MCF 10A (cell line): ENCODE data around the gene EHBP1. TPM values are rescaled to one million over a fixed set of nuclear protein-coding genes. Genes with fewer than 3 reads are reported as not detected.

Experiments
- BruUV-seq: library from RNA; stranded (reverse); fragments of 400-500 nt; replicated peaks from 2 replicates; lab custom pipeline; 2021; lab: Mats Ljungman, UMichigan
- CTCF ChIA-PET: fragments of 300-600 bp; sonication (Branson Sonifier 250); formaldehyde crosslinking; extraction: SDS; loops from one replicate; lab custom pipeline; 2021; ENCODE audit warnings: antibody characterized with exemption, inconsistent platforms; lab: Yijun Ruan, JAX
- POLR2A ChIA-PET: fragments of 300-600, 350-650 bp; sonication (Branson Sonifier 250); formaldehyde crosslinking; extraction: SDS; loops from one replicate; lab custom pipeline; 2020; ENCODE audit warnings: antibody characterized with exemption, inconsistent platforms; lab: Yijun Ruan, JAX
- DNase-seq: peaks from one replicate; pipeline ENCODE4 v3.0.0-alpha.2; 2018; ENCODE audit not compliant: unreplicated experiment
- H3K27ac Mint-ChIP-seq: one replicate; pipeline ENCODE4 v1.8.0; 2022; ENCODE audit warnings: mild to moderate bottlenecking, low read depth, mixed read lengths; ENCODE audit not compliant: unreplicated experiment
- H3K27me3 Mint-ChIP-seq: one replicate; pipeline ENCODE4 v1.8.0; 2022; ENCODE audit warnings: mixed read lengths; ENCODE audit not compliant: insufficient read depth, unreplicated experiment
- H3K36me3 Mint-ChIP-seq: one replicate; pipeline ENCODE4 v1.8.0; 2022; ENCODE audit warnings: mild to moderate bottlenecking, moderate library complexity, mixed read lengths; ENCODE audit not compliant: insufficient read depth, unreplicated experiment
- H3K4me1 Mint-ChIP-seq: one replicate; pipeline ENCODE4 v1.8.0; 2022; ENCODE audit warnings: mixed read lengths; ENCODE audit not compliant: insufficient read depth, unreplicated experiment
- H3K4me3 Mint-ChIP-seq: one replicate; pipeline ENCODE4 v1.8.0; 2022; ENCODE audit warnings: mild to moderate bottlenecking, moderate library complexity, mixed read lengths; ENCODE audit not compliant: unreplicated experiment
- H3K9me3 Mint-ChIP-seq: one replicate; pipeline ENCODE4 v1.8.0; 2022; ENCODE audit warnings: mixed read lengths; ENCODE audit not compliant: unreplicated experiment
- CTCF ChIP-seq: fragments of 200-600 bp; IDR thresholded peaks from one replicate; pipeline ENCODE4 v1.8.0; 2022; ENCODE audit warnings: antibody characterized with exemption, mild to moderate bottlenecking; ENCODE audit not compliant: unreplicated experiment
- intact Hi-C: fragments of 100-400 bp; cut with micrococcal nuclease; formaldehyde crosslinking; loops from 2 replicates; pipeline ENCODE4 v1.14.1; 2022
- total RNA-seq: library from RNA; stranded (reverse); gene quantifications from 2 replicates; pipeline ENCODE4 v1.2.3, GENCODE V29; 2022

Gene EHBP1
- total RNA-seq, 1 experiment from 2014 or later, result 81.2 TPM

- no peak for TF ChIP-seq CTCF
- H3K9me3 Mint-ChIP-seq, result no peaks in the 10 kb centered on the region
- intact Hi-C loops, result no loop called here
- no peak for DNase-seq
- peaks cover 6% of the 10 kb centered on the region for H3K36me3 Mint-ChIP-seq
- H3K4me1 Mint-ChIP-seq, result no peaks in the 10 kb centered on the region
- H3K4me3 Mint-ChIP-seq, result no peak overlapping the region
- BruUV-seq, result no TSS peak
- no peaks in the 10 kb centered on the region for H3K27me3 Mint-ChIP-seq
- ChIA-PET CTCF (interaction anchor here (0.6 to 1.3 kb wide), 2 partner anchors 259 to 446 kb away, joined by 4 to 7 read pairs; no protein-coding TSS in a partner anchor), POLR2A (no interaction called here)
- H3K27ac Mint-ChIP-seq, result no peak overlapping the region
These were observed 341.0 kb downstream of the EHBP1 start for GRCh38 chr2:63046552-63046951.

GRCh38 chr2:63046961-63047320, 341.4 kb downstream of the EHBP1 start:
- DNase-seq, result no peak
- H3K4me3 Mint-ChIP-seq, result no peak overlapping the region

DNA sequence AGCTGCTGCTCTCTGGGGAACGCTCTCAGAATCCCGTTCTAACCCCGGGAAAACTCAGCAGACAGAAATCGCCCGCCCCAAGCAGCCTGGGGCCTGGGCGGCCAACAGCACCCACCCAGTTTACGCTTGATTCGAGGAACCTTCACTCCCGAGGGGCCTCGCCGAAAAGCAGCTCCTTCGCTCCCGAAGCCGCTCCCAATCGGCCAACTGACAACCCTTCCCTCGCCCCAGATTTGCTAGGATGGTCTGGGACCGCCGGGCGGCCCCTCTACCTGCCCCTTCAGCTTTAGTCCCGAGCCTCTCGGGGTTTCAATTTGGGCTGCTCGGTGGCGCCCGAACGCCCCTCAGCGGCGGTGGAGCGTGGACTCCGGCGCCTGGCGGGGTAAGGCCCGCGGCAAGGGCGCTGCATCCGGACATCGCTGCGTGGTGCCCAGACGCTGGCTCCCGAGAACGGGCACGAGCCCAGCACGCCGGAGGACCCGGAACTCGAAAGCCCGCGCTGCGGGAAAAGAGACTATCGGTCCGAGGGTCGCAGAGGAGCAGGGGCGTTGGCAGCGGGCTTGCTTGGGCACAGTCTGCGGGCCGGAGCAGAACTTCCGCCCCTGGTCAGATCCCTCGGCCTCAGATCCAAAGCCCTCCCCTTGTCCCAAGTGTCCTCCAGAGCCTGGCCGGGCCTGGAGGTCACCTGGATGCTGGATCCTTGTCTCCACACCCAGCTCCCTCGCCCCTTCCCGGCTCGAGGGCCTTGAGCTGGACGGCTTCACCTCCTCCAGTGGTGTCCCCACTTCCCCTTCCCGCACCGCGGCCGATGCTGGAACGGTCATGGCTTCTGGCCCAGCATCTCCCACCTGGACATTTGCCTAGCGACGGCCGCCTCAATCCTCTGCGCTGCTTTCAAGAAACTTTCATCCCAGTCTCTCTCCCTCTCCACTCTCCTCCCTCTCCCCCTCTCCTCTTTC, 342.1 kb downstream of the EHBP1 start:
- H3K27me3 Mint-ChIP-seq, result no peaks in the 10 kb centered on the region
- no peak overlapping the region for H3K4me3 Mint-ChIP-seq
- CTCF ChIA-PET, result interaction anchor here (1.3 kb wide), 1 partner anchor 260 kb away, joined by 7 read pairs; no protein-coding TSS in a partner anchor
- TF ChIP-seq CTCF, result no peak
- POLR2A ChIA-PET, result no interaction called here
- no peak overlapping the region for H3K27ac Mint-ChIP-seq
- intact Hi-C loops, result no loop called here
- no peaks in the 10 kb centered on the region for H3K4me1 Mint-ChIP-seq
- no peaks in the 10 kb centered on the region for H3K9me3 Mint-ChIP-seq
- peaks cover 6% of the 10 kb centered on the region for H3K36me3 Mint-ChIP-seq
- no peak for DNase-seq
- BruUV-seq, result no TSS peak

More at GRCh38 chr2:63046961-63047320, 341.4 kb downstream of the EHBP1 start:
- intact Hi-C loops, result no loop called here
- peaks cover 6% of the 10 kb centered on the region for H3K36me3 Mint-ChIP-seq
- CTCF ChIA-PET, result interaction anchor here (0.6 to 1.3 kb wide), 2 partner anchors 260 to 445 kb away, joined by 4 to 7 read pairs; no protein-coding TSS in a partner anchor
- TF ChIP-seq CTCF, result no peak
- no peak overlapping the region for H3K27ac Mint-ChIP-seq
- H3K4me1 Mint-ChIP-seq, result no peaks in the 10 kb centered on the region
- BruUV-seq, result no TSS peak
- H3K27me3 Mint-ChIP-seq, result no peaks in the 10 kb centered on the region
- POLR2A ChIA-PET, result no interaction called here
- H3K9me3 Mint-ChIP-seq, result no peaks in the 10 kb centered on the region

GRCh38 chr2:63048367-63049171, 343.1 kb downstream of the EHBP1 start:
- CTCF ChIA-PET, result no interaction called here
- BruUV-seq, result no TSS peak

More at GRCh38 chr2:63048367-63049171, 343.1 kb downstream of the EHBP1 start:
- no peak overlapping the region for H3K27ac Mint-ChIP-seq
- DNase-seq, result no peak
- no peak overlapping the region for H3K4me3 Mint-ChIP-seq
- peaks cover 6% of the 10 kb centered on the region for H3K36me3 Mint-ChIP-seq
- intact Hi-C loops, result no loop called here
- H3K27me3 Mint-ChIP-seq, result no peaks in the 10 kb centered on the region
- POLR2A ChIA-PET, result interaction anchor here (1.2 kb wide), 1 partner anchor 76 kb away, joined by 6 read pairs; no protein-coding TSS in a partner anchor
- H3K9me3 Mint-ChIP-seq, result no peaks in the 10 kb centered on the region
- no peak for TF ChIP-seq CTCF
- no peaks in the 10 kb centered on the region for H3K4me1 Mint-ChIP-seq
